ENCODE results near the gene SOX5. TPM values are rescaled to one million over a fixed set of nuclear protein-coding genes. Genes with fewer than 3 reads are reported as not detected.
"Not testable (repeated sequence)": the region's sequence is repeated elsewhere in the genome, so short reads cannot be mapped to it uniquely, and the experiment has no call there.

SOX5 gene
- polyA plus RNA-seq, 12 donors: 1.7 to 5.9 (median 2.5) TPM; not detected in 1

DNA sequence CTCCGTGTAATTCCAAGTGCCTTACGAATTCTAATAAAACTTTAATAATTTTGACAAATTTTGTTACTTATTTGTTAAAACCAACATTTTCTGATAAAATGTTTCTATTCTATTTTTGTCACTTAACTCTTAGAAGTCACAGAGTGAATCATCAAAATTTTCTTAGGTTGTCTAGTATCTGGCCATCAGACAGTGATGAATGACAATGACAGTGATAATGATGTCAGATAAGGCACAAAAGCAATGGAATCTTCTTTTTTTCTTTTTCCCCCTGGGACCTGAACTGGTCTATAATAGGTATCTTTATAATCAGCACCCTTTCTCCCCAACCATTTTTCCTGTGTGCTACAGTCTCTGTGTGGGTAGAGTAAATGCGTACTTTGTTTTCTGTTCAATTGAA is 407.3 kb downstream of the SOX5 start:
- DNase-seq: no peak

DNA sequence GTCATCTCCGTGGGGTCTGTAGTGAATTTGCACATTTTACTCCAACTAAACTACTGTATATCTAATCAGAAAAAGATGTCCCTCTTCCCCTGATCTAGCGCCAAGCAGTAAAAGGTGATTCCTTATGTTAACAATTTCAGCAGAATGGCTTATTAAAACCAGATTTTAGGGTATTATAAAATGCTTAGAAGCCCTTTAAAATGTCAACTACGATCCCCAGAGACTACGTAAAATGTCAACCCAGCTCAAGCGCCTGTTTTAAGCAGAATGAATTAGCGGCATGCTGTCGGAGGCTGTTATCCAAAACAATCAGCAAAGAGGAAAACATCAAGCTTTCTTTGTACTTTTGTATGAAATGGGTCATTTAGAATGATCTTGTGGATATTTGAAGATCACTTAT is 408.9 kb downstream of the SOX5 start:
- DNase-seq: no peak

DNA sequence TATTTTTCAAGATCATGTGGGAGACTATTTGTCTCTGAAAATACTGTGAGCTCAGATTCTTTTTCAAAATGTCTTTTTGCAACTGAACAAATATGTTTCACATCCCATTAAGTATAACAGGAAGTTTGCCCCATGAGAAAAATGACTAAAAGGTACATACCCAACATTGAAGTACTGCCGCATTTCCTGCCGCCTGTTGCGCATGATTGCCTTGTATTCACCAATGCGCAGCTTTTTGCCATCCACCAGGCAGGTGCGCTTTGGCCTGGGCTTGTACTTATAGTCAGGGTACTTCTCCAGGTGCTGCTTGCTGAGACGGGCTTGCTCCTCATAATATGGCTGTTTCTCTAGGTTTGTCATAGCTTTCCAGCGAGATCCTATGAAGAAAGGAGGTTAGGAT is 413.2 kb downstream of the SOX5 start:
- DNase-seq: no peak

DNA sequence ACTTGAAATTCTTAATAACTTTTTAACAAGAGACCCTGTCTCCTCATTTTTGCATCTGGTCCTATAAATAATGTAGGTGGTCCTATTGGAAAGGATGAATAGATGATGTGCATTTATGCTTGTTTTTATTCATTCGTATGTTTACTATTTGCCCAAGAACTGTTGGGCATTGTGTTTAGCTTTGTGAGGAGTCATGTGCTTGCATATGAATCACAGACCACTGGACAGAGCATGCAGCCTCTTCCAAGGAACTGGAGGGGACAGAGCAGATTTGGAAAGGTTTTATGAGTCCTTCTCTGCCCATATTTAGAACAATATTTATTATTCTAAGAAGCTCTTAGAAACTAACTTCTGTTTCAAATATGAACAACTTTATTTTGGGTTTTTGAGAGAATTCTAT is 414.0 kb downstream of the SOX5 start:
- no peak for DNase-seq

DNA sequence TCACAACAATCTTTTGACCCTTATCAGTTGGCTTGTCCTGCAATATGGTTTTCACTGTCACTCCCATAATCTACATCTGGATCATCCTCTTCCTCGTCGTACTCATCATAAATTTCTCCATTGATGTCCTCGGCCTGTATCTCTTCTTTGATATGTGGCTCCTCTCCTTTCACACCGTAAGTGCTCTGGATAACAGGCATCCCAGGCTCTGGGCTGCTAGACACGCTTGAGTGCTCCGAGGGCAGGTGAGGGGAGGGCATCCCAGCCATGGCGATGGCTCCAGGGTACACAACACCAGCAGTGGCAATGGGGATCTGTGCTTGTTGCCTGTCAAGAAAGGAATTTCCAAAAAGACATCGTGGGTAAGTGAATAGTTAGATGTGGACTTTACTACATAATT is 415.3 kb downstream of the SOX5 start:
- no peak for DNase-seq

DNA sequence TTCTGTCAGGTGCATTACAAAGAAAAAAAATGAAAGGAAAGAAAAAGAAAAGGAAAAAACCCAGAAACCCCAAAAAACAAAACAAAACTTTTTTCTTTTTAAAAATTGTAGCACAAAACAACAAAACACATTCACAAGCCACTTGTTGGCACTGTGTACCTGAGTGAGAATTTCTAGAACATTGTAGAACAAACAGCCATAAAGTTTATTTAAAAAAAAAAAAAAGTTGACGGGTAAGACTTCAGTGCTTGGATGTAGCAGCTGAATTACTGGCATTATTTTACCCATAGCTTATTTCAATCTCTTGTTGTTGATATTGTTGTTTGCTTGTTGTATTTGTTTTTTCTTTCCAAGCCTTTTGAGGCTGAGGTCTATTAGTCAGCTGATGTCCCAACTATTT is 415.8 kb downstream of the SOX5 start:
- DNase-seq: no peak

DNA sequence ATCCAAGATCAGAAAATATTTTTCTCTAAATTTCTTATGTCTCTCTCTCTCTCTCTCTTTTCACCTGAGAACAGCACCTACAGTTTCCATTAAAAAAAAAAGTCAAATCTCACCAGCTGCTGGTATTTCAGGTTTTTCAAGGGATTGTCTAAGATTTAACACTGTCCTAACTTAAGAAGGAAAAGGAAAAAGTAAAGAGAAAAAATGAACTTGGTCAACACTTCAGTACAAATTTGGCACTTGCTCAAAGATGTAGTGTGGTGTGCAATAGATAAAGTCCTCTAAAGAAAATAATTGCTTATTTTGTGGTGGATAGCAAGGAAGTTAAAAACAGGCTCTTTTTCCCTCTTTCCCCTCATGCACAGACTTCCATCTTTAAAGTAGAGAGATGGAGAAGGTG is 416.2 kb downstream of the SOX5 start:
- DNase-seq: no peak

DNA sequence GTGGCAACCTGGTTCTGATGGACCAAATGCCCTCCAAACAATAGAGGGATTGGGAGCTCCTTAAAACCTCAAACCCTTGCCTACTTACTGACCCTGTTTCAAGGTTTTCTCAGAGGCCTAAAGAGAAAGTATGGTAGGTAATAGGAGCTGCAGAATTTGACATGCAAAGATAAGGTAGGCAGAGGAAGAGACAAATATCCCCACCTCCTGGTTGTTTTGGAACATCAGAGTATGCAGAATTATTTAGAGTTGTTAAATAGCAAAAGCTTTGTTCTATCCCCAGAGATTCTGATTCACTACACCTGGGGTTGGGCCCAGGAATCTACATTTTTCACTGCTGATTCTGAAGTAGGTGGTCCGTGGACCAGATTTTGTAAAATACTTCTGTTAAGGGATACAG is 421.2 kb downstream of the SOX5 start:
- no peak for DNase-seq

DNA sequence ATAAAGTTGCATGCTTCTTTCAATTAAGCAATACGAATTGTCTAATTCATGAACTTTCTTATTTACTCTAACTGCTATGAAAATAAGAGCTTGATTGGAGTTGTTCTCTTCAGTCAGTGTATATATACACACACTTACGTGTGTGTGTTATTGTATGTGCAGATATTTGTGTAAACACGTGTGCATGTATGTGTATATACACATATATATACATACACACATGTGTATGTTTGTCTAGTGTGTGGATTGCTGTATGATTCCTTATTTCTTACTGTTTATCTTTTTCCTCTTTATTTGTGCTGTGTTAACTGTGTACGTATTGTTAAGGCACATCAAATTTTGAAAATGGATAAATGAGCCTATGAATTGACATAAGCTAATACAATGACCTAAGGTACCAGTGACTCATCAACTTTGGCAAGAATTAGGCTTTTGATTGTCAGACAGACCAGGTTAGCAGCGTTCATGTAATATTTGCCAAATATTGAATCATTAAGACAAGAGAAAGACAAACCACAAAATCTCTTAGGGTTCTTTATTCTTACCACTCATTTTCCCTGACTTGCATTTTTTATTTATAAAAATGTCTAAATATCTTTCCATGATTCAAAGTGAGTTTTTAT is 423.9 kb downstream of the SOX5 start:
- no peak for DNase-seq

DNA sequence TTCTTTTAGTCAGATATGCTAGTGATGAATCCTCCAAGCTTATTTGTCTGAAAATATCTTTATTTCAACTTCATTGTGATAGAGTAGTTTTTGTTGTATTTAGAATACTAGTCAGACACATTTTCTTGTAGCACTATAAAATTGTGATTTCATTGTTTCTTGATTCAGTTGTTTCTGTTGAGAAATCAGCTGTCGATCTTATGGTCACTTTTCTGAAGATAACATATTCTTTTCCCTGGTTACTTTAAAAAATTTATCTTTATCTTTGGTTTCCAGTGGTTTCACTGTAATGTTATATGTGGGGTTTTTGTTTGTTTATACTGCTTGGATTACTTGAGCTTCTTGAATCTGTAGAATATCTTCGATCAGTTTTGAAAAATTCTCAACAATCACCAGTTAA is 426.1 kb downstream of the SOX5 start:
- DNase-seq: no peak

DNA sequence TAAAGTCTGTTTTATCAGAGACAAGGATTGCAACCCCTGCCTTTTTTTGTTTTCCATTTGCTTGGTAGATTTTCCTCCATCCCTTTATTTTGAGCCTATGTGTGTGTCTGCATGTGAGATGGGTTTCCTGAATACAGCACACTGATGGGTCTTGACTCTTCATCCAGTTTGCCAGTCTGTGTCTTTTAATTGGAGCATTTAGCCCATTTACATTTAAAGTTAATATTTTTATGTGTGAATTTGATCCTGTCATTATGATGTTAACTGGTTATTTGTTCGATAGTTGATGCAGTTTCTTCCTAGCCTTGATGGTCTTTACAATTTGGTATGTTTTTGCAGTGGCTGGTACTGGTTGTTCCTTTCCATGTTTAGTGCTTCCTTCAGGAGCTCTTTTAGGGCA is 430.0 kb downstream of the SOX5 start:
- DNase-seq: not testable (repeated sequence)

DNA sequence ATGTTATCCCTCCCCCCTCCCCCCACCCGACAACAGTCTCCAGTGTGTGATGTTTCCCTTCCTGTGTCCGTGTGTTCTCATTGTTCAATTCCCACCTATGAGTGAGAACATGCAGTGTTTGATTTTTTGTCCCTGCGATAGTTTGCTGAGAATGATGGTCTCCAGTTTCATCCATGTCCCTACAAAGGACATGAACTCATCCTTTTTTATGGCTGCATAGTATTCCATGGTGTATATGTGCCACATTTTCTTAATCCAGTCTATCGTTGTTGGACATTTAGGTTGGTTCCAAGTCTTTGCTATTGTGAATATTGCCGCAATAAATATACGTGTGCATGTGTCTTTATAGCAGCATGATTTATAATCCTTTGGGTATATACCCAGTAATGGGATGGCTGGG is 433.7 kb downstream of the SOX5 start:
- DNase-seq: not testable (repeated sequence)

DNA sequence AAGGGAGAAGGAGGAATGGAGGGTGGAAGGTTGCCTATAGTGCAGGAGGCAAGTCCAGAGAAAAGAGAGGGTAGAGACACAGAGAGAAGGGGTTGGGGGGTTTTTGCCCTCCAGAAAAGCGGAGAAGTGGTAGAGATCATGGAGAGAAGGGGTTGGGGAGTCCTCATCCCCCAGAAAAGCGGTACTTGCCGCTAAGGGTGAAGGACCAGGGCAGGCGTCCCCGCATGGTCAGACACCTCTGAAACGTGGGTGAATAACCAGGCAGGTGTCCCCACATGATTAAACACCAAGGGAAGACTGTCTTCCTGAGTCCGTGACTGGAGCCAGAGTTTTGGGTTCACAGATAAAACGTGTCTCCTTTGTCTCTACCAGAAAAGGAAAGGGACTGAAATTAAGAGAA is 439.0 kb downstream of the SOX5 start:
- DNase-seq: no peak

DNA sequence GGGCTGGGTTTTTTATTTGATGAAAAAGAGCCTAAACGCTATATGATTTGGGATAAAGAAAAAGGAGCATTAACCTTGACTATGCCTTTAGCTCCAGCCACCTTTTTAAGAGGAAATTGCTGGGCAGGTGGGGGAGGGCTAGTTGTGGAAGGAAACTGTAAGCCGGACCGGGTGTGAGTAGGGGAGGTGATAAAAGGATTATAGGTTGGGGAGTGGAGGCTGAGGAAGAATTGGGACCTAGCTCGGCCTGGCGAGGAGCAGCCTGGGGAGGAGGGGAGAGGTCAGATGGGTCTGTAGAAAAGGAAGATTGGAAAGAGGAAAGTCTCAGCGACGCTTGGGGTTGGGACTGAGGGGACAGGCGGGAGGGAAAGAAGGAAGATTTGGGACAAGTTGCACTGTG is 439.6 kb downstream of the SOX5 start:
- not testable (repeated sequence) for DNase-seq

DNA sequence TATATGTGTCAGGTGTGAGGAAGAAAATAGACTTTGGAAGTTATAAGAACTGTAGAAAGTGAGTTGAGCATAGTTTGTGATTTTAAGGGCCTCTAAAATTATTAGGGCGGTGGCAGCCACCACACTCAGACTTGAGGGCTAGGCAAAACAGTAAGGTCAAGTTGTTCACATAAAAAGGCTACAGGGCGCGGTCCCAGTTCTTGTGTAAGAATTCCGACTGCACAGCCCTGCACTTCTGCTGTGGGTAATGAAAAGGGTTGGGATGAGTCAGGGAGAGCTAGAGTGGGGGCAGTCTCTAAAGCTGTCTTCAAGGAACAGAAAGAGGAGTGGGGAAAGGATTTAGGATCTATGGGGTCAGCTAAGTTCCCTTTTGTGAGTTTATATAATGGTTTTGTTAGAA is 441.7 kb downstream of the SOX5 start:
- not testable (repeated sequence) for DNase-seq

DNA sequence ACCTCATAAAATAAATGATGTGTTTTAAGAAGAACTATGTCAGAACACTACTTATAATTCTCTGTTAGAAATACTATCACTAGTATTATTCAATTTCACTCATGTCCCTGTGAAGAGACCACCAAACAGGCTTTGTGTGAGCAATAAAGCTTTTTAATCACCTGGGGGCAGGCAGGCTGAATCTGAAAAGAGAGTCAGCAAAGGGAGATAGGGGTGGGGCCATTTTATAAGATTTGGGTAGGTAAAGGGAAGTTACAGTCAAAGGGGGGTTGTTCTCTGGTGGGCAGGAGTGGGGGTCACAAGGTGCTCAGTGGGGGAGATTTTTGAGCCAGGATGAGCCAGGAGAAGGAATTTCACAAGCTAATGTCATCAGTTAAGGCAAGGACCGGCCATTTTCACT is 443.7 kb downstream of the SOX5 start:
- not testable (repeated sequence) for DNase-seq

DNA sequence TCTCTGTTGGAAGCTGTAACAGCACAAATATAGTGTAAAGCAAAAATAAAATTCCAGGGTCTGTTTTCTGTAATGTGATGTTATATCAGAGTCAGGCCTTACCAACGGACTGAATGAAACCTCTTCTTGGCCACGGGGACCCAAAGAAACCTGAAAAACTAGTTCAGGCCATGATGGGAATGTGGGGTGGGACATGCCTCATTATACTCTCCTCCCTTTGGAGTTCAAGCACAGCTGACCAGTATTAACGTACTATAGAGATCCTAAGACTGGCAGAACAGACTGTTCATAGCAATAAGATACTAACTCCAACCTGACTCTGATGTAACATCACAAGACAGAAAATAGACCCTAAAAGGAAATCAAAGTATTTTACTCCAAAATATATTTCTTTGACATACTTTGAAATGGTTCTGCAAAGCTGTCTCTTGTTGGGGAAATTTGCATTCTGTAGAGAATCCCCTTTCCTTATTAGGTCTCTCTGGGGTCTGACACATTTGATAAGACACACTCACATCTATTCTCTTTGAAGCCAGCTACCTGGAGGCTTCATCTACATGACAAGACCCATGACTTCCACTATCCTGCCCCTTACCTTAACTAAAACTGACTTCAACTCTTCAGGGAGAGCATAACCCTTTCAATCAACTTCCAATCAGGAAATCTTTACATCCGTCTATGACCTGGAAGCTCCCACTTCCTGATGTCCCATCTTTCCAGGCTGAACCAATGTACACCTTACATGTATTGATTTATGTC is 444.6 kb downstream of the SOX5 start:
- no peak for DNase-seq

DNA sequence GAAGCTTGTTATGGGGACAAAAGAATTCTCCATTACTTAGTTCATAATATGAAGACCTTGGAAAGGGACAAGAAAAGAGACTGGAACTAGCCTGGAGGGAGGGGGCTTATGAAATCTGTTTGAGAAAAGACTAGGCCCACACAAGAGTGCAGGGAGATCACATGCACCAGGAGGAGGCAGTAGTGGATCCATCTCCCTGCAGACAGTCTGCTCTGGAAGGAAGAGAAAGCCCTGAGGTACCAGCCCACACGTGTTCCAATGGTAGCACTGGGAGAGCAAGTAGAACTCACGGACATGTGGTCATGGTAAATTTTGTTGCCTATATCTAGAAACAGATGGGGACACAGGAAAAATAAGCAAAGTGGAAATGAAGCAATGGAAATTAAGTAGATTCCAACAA is 445.4 kb downstream of the SOX5 start:
- DNase-seq: no peak

DNA sequence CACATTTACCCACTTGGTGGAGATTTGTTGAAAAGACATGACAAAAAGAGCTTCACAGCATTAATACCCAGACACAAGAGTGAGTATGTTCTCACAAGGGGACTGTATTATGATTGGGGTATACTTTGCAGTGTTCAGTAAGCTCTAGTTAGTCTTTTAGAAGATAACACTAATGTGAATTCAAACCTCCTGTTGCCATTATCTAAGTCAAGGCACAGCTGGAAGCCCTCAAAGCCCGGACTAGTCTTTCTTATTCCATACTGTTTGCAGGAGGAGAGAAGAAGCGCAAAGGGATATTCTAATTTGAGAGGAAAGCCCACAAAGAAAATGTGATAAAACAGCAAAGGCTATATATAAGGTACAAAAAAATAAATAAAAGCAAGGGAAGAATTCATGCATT is 445.9 kb downstream of the SOX5 start:
- DNase-seq: no peak

DNA sequence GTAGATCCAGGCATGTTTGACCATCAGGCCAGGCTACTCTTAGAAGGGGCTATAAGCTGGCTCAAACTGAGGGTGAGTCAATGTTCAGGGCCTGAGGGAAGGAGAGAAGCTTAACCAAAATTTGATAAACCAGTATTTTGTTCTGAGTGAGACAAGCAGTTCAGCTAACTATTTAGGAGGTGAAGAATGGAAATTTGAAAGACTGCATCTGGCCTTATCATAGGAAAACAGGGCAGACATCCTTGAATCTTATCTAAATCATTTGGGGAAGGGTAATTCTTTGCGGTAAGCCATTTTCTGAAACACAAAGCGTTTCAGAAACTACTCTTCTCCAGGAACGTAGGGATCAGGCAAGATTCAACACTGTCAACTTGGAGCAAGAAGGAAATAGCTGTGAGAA is 447.2 kb downstream of the SOX5 start:
- no peak for DNase-seq

DNA sequence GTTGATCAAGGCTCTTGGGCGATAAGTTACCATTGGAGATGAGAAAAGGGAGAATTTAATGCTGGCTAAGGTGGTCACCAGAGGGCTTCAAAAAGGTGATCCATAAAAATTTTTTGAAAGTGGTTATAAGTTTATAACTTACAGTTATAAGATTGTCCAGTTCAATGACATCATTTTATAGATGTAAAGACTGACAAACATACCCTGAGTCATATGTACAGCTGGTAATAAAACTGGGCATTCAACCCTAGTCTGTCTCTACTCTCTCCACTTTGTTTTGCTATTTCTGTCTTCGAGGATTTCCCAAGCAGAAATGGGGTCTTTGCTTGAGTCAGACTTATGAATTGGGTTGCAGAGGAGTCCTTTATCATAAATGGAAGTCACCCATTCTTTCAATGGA is 454.0 kb downstream of the SOX5 start:
- DNase-seq: no peak

DNA sequence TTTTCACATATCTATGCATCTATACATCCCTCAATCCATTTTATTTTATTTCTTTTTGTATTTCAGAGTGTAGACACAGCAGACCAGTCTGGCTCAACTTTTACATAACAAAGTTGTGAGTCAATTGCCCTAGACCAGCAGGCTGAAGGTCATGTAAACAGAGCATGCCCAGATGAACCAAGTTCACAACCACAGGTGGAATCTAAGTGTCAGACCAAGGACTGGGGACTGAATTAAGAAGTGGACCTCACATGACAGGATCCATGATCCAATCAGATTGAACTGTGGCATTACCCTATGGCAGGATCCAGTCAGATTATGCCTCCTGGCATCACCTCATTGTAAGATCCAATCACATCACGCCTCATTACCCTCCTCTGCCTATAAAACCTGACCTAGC is 455.8 kb downstream of the SOX5 start:
- DNase-seq: no peak

DNA sequence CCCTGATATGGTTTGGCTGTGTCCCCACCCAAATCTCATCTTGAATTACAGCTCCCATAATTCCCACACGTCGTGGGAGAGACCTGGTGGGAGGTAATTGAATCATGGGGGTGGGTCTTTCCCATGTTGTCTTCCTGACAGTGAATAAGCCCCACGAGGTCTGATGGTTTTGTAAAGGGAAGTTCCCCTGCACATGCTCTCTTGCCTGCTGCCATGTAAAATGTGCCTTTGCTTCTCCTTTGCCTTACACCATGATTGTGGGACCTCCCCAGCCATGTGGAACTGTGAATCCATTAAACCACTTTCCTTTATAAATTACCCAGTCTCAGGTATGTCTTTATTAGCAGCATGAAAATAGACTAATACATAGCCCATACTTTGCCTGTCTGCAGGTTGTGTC is 458.4 kb downstream of the SOX5 start:
- DNase-seq: not testable (repeated sequence)

DNA sequence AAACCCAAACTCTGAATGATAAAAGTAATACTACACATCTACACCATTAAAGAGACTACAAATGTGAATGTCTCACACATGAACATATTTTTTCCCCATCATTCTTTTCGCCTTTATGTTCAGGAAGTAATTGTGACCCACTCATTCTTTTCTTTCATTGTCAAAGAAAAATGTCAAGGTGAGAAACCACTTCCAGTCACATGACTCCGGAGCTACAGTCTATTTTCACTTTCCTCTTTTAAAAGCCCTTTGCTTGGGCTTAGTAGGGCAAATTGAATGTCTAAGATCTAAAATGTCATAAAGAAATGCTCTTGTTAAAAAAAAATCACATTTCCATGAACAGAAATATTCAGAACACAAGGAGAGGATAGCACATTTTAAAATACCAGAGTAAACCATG is 461.3 kb downstream of the SOX5 start:
- DNase-seq: no peak
